ENCODE results near the gene DLG5. TPM values are rescaled to one million over a fixed set of nuclear protein-coding genes. Genes with fewer than 3 reads are reported as not detected.

Gene DLG5
- total RNA-seq, 2 donors from 2014 or later = 3.2 to 6.5 TPM

- Mint-ChIP-seq H3K27me3 (ENCODE audit: low read depth) (no peaks in the 10 kb centered on the region), H3K4me1 (ENCODE audit: low read depth) (no peaks in the 10 kb centered on the region), H3K27ac (no peak overlapping the region), H3K36me3 (ENCODE audit: insufficient read depth in 2 of 2) (no peaks in the 10 kb centered on the region), H3K9me3 (no peaks in the 10 kb centered on the region), H3K4me3 (no peak overlapping the region)
- ATAC-seq (replicated peaks in 1 of 2) = no peak
- no peak for DNase-seq
These were observed 38.2 kb downstream of the DLG5 start for GRCh38 chr10:77888356-77888703.

- Mint-ChIP-seq H3K4me3 (no peak overlapping the region), H3K36me3 (ENCODE audit: insufficient read depth in 2 of 2) (no peaks in the 10 kb centered on the region), H3K4me1 (ENCODE audit: low read depth) (no peaks in the 10 kb centered on the region), H3K27ac (no peak overlapping the region), H3K9me3 (no peaks in the 10 kb centered on the region), H3K27me3 (ENCODE audit: low read depth) (no peaks in the 10 kb centered on the region)
- ATAC-seq (replicated peaks in 1 of 2) = no peak
- DNase-seq = no peak
These were observed 38.8 kb downstream of the DLG5 start for GRCh38 chr10:77887631-77888355.

- H3K4me1 Mint-ChIP-seq (ENCODE audit: low read depth) = no peaks in the 10 kb centered on the region
- H3K27me3 Mint-ChIP-seq (ENCODE audit: low read depth) = no peaks in the 10 kb centered on the region
- H3K4me3 Mint-ChIP-seq = no peak overlapping the region
- H3K9me3 Mint-ChIP-seq = no peaks in the 10 kb centered on the region
- no peak for ATAC-seq (replicated peaks in 1 of 2)
- no peak overlapping the region for H3K27ac Mint-ChIP-seq
- H3K36me3 Mint-ChIP-seq (ENCODE audit: insufficient read depth in 2 of 2) = no peaks in the 10 kb centered on the region
- no peak for DNase-seq
These were observed 39.7 kb downstream of the DLG5 start for GRCh38 chr10:77886795-77887355.

- Mint-ChIP-seq H3K27ac (no peak overlapping the region), H3K9me3 (no peaks in the 10 kb centered on the region), H3K27me3 (ENCODE audit: low read depth) (no peaks in the 10 kb centered on the region), H3K4me1 (ENCODE audit: low read depth) (no peaks in the 10 kb centered on the region), H3K4me3 (no peak overlapping the region), H3K36me3 (ENCODE audit: insufficient read depth in 2 of 2) (no peaks in the 10 kb centered on the region)
- no peak for ATAC-seq (replicated peaks in 1 of 2)
- no peak for DNase-seq
These were observed 42.4 kb downstream of the DLG5 start for GRCh38 chr10:77884181-77884580.

- Mint-ChIP-seq H3K4me1 (ENCODE audit: low read depth) (peaks cover 14% of the 10 kb centered on the region), H3K36me3 (ENCODE audit: insufficient read depth in 2 of 2) (no peaks in the 10 kb centered on the region), H3K27ac (no peak overlapping the region), H3K27me3 (ENCODE audit: low read depth) (peaks cover 9% of the 10 kb centered on the region), H3K4me3 (no peak overlapping the region), H3K9me3 (no peaks in the 10 kb centered on the region)
- ATAC-seq (replicated peaks in 1 of 2) (no peak), DNase-seq (no peak)
These were observed 44.9 kb downstream of the DLG5 start for GRCh38 chr10:77881636-77882035.

- H3K36me3 Mint-ChIP-seq (ENCODE audit: insufficient read depth in 2 of 2) = no peaks in the 10 kb centered on the region
- no peak overlapping the region for H3K27ac Mint-ChIP-seq
- H3K4me1 Mint-ChIP-seq (ENCODE audit: low read depth) = peaks cover 14% of the 10 kb centered on the region
- ATAC-seq (replicated peaks in 1 of 2) (no peak), DNase-seq (no peak)
- no peak overlapping the region for H3K4me3 Mint-ChIP-seq
- H3K27me3 Mint-ChIP-seq (ENCODE audit: low read depth) = peaks cover 9% of the 10 kb centered on the region
- no peaks in the 10 kb centered on the region for H3K9me3 Mint-ChIP-seq
These were observed 45.3 kb downstream of the DLG5 start for GRCh38 chr10:77881222-77881621.

GRCh38 chr10:77879710-77880109 is 46.8 kb downstream of the DLG5 start:
- Mint-ChIP-seq H3K4me3 (no peak overlapping the region), H3K36me3 (ENCODE audit: insufficient read depth in 2 of 2) (no peaks in the 10 kb centered on the region), H3K27ac (no peak overlapping the region), H3K9me3 (no peaks in the 10 kb centered on the region), H3K27me3 (ENCODE audit: low read depth) (peaks cover 9% of the 10 kb centered on the region), H3K4me1 (ENCODE audit: low read depth) (peaks cover 14% of the 10 kb centered on the region)
- DNase-seq (no peak), ATAC-seq (replicated peaks in 1 of 2) (no peak)

- no peaks in the 10 kb centered on the region for H3K36me3 Mint-ChIP-seq (ENCODE audit: insufficient read depth in 2 of 2)
- peaks cover 9% of the 10 kb centered on the region for H3K27me3 Mint-ChIP-seq (ENCODE audit: low read depth)
- H3K4me3 Mint-ChIP-seq = no peak overlapping the region
- H3K9me3 Mint-ChIP-seq = no peaks in the 10 kb centered on the region
- ATAC-seq (replicated peaks in 1 of 2) = no peak
- no peak for DNase-seq
- peaks cover 17% of the 10 kb centered on the region for H3K4me1 Mint-ChIP-seq (ENCODE audit: low read depth)
- H3K27ac Mint-ChIP-seq = no peak overlapping the region
These were observed 47.5 kb downstream of the DLG5 start for GRCh38 chr10:77879065-77879464.

GRCh38 chr10:77877441-77878344 is 48.9 kb downstream of the DLG5 start:
- peaks cover 9% of the 10 kb centered on the region for H3K27me3 Mint-ChIP-seq (ENCODE audit: low read depth)
- H3K36me3 Mint-ChIP-seq (ENCODE audit: insufficient read depth in 2 of 2) = no peaks in the 10 kb centered on the region
- DNase-seq = peak; percentile 6 to 24
- peaks cover 25% of the 10 kb centered on the region for H3K4me1 Mint-ChIP-seq (ENCODE audit: low read depth)
- H3K4me3 Mint-ChIP-seq = peak overlapping the region in 1 of 2 donors; percentile 45
- ATAC-seq (replicated peaks in 1 of 2) = peak; percentile 47 to 49
- H3K9me3 Mint-ChIP-seq = no peaks in the 10 kb centered on the region
- H3K27ac Mint-ChIP-seq = no peak overlapping the region

- H3K27me3 Mint-ChIP-seq (ENCODE audit: low read depth) = peaks cover 9% of the 10 kb centered on the region
- H3K4me3 Mint-ChIP-seq = no peak overlapping the region
- peaks cover 25% of the 10 kb centered on the region for H3K4me1 Mint-ChIP-seq (ENCODE audit: low read depth)
- no peak for DNase-seq
- no peak for ATAC-seq (replicated peaks in 1 of 2)
- H3K27ac Mint-ChIP-seq = no peak overlapping the region
- no peaks in the 10 kb centered on the region for H3K9me3 Mint-ChIP-seq
- no peaks in the 10 kb centered on the region for H3K36me3 Mint-ChIP-seq (ENCODE audit: insufficient read depth in 2 of 2)
These were observed 50.8 kb downstream of the DLG5 start for GRCh38 chr10:77875730-77876129.

- H3K36me3 Mint-ChIP-seq (ENCODE audit: insufficient read depth in 2 of 2) = no peaks in the 10 kb centered on the region
- H3K9me3 Mint-ChIP-seq = no peaks in the 10 kb centered on the region
- DNase-seq = no peak
- no peak overlapping the region for H3K27ac Mint-ChIP-seq
- ATAC-seq (replicated peaks in 1 of 2) = no peak
- H3K27me3 Mint-ChIP-seq (ENCODE audit: low read depth) = peaks cover 9% of the 10 kb centered on the region
- peaks cover 25% of the 10 kb centered on the region for H3K4me1 Mint-ChIP-seq (ENCODE audit: low read depth)
- no peak overlapping the region for H3K4me3 Mint-ChIP-seq
These were observed 51.7 kb downstream of the DLG5 start for GRCh38 chr10:77874872-77875271.

- Mint-ChIP-seq H3K27ac (peak overlapping the region; percentile 63), H3K4me3 (peak overlapping the region; percentile 35 to 48), H3K4me1 (ENCODE audit: low read depth) (peaks cover 24% of the 10 kb centered on the region), H3K36me3 (ENCODE audit: insufficient read depth in 2 of 2) (no peaks in the 10 kb centered on the region), H3K27me3 (ENCODE audit: low read depth) (peaks cover 8% of the 10 kb centered on the region), H3K9me3 (no peaks in the 10 kb centered on the region)
- peak; percentile 92 to 93 for ATAC-seq (replicated peaks in 1 of 2)
- DNase-seq = peak; percentile 59 to 67
These were observed 52.8 kb downstream of the DLG5 start for GRCh38 chr10:77873536-77874380.

All from activated T-cell treated with anti-CD3 and anti-CD28 coated beads, Interleukin-2, amount 50 U/mL, for 72 hours (primary cell).